HL-60 (cell line): ENCODE data around the gene KBTBD12.

Experiments
- DNase-seq, 2 experiments: peaks; one replicate each; pipeline ENCODE4 v3.0.0-alpha.2; 2010 to 2020; ENCODE audit warnings: low read depth in 1 of 2, low spot score in 1 of 2
- H3K27ac ChIP-seq: fragments of 250-450 bp; sonication (Bioruptor Pico); replicated peaks from 2 replicates; pipeline ENCODE4 v1.5.1; 2020; ENCODE audit warnings: mild to moderate bottlenecking, moderate library complexity
- H3K27me3 ChIP-seq: fragments of 250-450 bp; sonication (Bioruptor Pico); 2 replicates; pipeline ENCODE4 v1.5.1; 2021; ENCODE audit warnings: mild to moderate bottlenecking, moderate library complexity; ENCODE audit not compliant: insufficient read depth, poor library complexity, severe bottlenecking
- H3K4me3 ChIP-seq: replicated peaks from 2 replicates; pipeline ENCODE4 v1.5.1; 2011; ENCODE audit warnings: mild to moderate bottlenecking, control low read depth, low read length; ENCODE audit not compliant: insufficient read depth
- CTCF ChIP-seq: IDR thresholded peaks from one replicate; pipeline ENCODE4 v1.5.1; 2011; ENCODE audit warnings: low read length, control low read depth, inconsistent platforms; ENCODE audit not compliant: insufficient read depth
- GABPA ChIP-seq: IDR thresholded peaks from 2 replicates; pipeline ENCODE4 v1.6.1; 2012; ENCODE audit warnings: low read depth
- POLR2AphosphoS5 ChIP-seq: IDR thresholded peaks from 2 replicates; pipeline ENCODE4 v1.6.1; 2012; ENCODE audit warnings: low read depth
- REST ChIP-seq: IDR thresholded peaks from 2 replicates; pipeline ENCODE4 v1.6.1; 2012; ENCODE audit warnings: low read depth; ENCODE audit not compliant: insufficient replicate concordance
- SPI1 ChIP-seq: IDR thresholded peaks from 2 replicates; pipeline ENCODE4 v1.6.1; 2012; ENCODE audit warnings: low read depth, mild to moderate bottlenecking, borderline replicate concordance

KBTBD12 gene

GRCh38 chr3:127987309-127987995, 72.4 kb downstream of the KBTBD12 start:
- DNase-seq = peak in 1 of 2 experiments; percentile 32
- no peak for TF ChIP-seq CTCF
- TF ChIP-seq SPI1 = no peak
- TF ChIP-seq REST = no peak
- TF ChIP-seq POLR2AphosphoS5 = no peak
- TF ChIP-seq GABPA = no peak
- Histone ChIP-seq H3K4me3 (no peak overlapping the region), H3K27ac (no peak overlapping the region), H3K27me3 (no peaks in the 10 kb centered on the region)

GRCh38 chr3:127988770-127989557, 73.9 kb downstream of the KBTBD12 start:
- DNase-seq = no peak
- Histone ChIP-seq H3K4me3 (no peak overlapping the region), H3K27ac (no peak overlapping the region), H3K27me3 (no peaks in the 10 kb centered on the region)
- TF ChIP-seq GABPA (no peak), POLR2AphosphoS5 (no peak), REST (no peak), CTCF (no peak), SPI1 (no peak)

GRCh38 chr3:127990051-127990450, 75.0 kb downstream of the KBTBD12 start:
- Histone ChIP-seq H3K4me3 (no peak overlapping the region), H3K27ac (no peak overlapping the region), H3K27me3 (no peaks in the 10 kb centered on the region)
- TF ChIP-seq POLR2AphosphoS5 (no peak), REST (no peak), SPI1 (no peak), GABPA (no peak), CTCF (no peak)
- no peak for DNase-seq
